RWPE1 (cell line): ENCODE measurements around the gene PTP4A2.

Source experiments
- CTCF ChIA-PET: fragments of 350-600 bp; sonication (Branson Sonifier 250); formaldehyde crosslinking; extraction: SDS; loops from one replicate; lab custom pipeline; 2021; lab: Yijun Ruan, JAX
- POLR2A ChIA-PET: fragments of 400-600 bp; formaldehyde crosslinking; extraction: SDS; loops from one replicate; lab custom pipeline; 2020; ENCODE audit warnings: antibody characterized with exemption; ENCODE audit not compliant: low non-redundant PET; lab: Yijun Ruan, JAX
- DNase-seq: peaks from one replicate; pipeline ENCODE4 v3.0.0; 2012; ENCODE audit warnings: low spot score
- H3K27ac ChIP-seq: fragments of 450-650 bp; 2 replicates; pipeline ENCODE4 v1.5.1; 2017
- TF ChIP-seq, protein P1 (sequence below): fragments of 450-650 bp; conservative IDR thresholded peaks from 2 replicates; pipeline ENCODE4 v1.5.1; 2017; ENCODE audit warnings: low read depth, mild to moderate bottlenecking

Gene PTP4A2

DNA sequence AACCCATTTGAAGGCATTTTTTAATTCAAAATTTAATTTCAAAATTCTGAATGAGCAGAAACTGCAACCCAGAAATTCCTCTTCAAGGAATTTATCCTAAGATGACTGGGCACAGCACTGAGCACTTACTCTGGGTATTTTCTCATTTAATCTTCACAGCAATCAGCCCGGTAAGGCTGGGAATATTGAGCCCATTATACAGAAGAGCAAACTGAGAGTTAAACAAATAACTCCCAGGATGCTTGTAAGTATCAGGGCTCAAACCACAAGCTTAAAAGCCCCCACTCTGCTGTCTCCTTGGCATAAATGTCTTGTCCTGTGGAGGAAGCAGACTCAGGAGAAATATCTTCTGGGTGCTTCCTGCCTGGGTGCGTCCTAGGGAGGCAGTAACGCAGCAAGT, 69.3 kb downstream of the PTP4A2 start:
- CTCF ChIA-PET = no interaction called here
- H3K27ac ChIP-seq = no peak overlapping the region
- DNase-seq = no peak
- TF ChIP-seq, protein P1, sequence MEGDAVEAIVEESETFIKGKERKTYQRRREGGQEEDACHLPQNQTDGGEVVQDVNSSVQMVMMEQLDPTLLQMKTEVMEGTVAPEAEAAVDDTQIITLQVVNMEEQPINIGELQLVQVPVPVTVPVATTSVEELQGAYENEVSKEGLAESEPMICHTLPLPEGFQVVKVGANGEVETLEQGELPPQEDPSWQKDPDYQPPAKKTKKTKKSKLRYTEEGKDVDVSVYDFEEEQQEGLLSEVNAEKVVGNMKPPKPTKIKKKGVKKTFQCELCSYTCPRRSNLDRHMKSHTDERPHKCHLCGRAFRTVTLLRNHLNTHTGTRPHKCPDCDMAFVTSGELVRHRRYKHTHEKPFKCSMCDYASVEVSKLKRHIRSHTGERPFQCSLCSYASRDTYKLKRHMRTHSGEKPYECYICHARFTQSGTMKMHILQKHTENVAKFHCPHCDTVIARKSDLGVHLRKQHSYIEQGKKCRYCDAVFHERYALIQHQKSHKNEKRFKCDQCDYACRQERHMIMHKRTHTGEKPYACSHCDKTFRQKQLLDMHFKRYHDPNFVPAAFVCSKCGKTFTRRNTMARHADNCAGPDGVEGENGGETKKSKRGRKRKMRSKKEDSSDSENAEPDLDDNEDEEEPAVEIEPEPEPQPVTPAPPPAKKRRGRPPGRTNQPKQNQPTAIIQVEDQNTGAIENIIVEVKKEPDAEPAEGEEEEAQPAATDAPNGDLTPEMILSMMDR = no peak
- POLR2A ChIA-PET = no interaction called here

DNA sequence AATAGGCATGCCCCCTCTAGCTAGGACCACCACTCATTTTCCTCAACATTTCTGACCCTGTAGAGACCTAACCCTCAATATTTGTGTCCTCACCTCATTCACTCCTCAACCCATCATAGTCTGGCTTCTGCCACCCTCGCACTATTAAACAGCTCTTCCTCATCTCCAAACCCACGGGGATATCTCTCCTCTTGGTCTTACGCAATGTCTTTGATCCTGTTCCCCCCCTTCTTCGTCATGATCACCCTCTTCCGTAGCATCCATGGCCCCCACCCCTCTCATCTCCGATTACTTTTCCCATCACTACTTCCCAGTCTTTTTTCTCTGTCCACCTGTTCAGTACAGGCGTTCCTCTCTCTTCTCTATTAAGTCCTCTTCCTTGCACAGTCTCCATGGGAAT, 70.6 kb downstream of the PTP4A2 start:
- TF ChIP-seq, protein P1 = no peak
- no peak overlapping the region for H3K27ac ChIP-seq
- ChIA-PET CTCF (no interaction called here), POLR2A (no interaction called here)
- DNase-seq = no peak

DNA sequence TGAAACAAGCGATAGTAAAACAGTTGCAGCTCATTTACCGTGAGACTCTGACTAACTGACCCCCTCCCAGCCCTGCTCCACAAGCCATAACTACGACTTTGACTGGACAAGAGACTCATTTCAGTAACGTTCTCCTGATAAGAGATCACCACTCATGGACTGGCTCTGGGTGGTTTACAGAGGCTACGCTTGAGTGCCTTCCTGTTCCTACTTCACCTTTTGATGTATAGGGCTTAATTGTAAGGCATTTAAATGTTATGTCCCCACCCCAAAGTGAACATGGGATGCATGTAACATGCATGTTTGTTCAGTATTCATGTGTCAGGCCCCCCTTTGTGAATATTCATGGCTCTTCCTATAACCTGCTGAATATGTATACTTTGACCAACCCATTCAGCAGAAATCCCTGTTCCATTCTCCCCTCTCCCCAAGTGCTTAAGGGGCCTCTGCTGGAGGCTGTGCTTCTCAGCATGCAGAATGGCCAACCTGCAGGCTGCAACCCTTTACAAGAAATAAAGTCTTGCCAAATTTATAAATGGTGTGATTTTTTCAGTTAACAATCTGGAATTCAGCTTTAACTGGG, 71.6 kb downstream of the PTP4A2 start:
- H3K27ac ChIP-seq = no peak overlapping the region
- no peak for DNase-seq
- TF ChIP-seq, protein P1 = no peak
- POLR2A ChIA-PET = interaction anchor here (0.7 kb wide), 1 partner anchor 18 kb away, joined by 6 read pairs; no protein-coding TSS in a partner anchor
- CTCF ChIA-PET = interaction anchor here (0.7 kb wide), 1 partner anchor 61 kb away, joined by 4 read pairs; no protein-coding TSS in a partner anchor

DNA sequence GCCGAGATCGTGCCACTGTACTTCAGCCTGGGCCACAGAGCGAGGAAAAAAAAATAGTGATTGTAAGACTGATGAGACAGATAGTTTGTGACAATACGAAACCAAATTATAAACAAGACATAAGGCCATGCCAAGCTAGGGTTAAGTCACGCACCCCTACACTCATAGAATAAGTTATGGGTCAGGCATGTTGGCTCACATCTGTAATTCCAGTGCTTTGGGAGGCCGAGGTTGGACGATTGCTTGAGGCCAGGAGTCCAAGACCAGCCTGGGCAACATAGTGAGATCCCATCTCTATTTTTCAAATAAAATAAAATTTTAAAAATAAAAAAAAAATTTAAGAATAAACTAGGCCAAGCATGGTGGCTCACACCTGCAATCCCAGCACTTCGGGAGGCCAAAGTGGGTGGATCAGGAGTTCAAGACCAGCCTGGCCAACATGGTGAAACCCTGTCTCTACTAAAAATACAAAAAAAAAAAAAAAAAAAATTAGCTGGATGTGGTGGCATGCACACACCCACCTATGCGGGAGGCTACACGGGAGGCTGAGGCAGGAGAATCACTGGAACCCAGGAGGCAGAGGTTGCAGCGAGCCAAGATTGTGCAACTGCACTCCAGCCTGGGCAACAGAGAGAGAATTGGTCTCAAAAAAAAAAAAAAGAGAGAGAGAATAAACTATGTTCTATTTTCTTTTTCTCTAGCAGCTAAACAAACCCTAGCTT, 72.3 kb downstream of the PTP4A2 start:
- TF ChIP-seq, protein P1 = no peak
- ChIA-PET CTCF (interaction anchor here (0.7 kb wide), 1 partner anchor 60 kb away, joined by 4 read pairs; no protein-coding TSS in a partner anchor), POLR2A (interaction anchor here (0.7 kb wide), 1 partner anchor 18 kb away, joined by 6 read pairs; no protein-coding TSS in a partner anchor)
- DNase-seq = no peak
- no peak overlapping the region for H3K27ac ChIP-seq

DNA sequence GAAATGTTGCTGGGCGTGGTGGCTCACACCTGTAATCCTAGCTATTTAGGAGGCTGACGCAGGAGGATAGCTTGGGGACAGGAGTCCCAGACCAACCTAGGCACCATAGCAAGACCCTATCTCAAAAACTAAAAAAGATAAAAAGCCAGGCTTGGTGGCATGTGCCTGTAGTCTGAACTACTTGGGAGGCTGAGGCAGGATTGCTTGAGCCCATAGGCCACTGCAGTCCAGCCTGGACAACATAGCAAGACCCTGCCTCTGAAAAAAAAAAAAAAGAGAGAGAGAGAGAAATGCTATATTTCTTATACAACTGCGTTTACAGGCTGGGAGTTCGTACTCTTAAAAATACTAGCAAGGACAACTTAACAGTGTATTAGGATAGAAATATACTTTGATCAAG, 76.1 kb downstream of the PTP4A2 start:
- no peak for DNase-seq
- H3K27ac ChIP-seq = no peak overlapping the region
- ChIA-PET POLR2A (no interaction called here), CTCF (no interaction called here)
- TF ChIP-seq, protein P1 = no peak

DNA sequence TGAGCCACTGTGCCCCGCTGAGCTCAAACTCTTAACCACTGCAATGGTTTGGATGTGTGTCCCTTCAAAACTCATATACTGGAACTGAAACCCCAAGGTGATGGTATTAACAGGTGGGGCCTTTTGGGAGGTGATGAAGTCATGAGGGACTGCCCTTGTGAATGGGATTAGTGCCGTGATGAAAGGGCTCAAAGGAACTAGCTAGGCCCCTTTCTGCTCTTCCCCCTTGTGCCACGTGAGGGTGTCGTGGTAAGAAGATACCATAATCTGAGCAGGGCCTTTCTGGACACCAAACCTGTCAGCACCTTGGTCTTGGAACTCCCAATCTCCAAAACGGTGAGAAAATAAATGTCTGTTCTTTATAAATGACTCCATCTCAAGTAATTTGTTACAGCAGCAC, 76.8 kb downstream of the PTP4A2 start:
- ChIA-PET POLR2A (no interaction called here), CTCF (interaction anchor here (0.6 kb wide), 1 partner anchor 54 kb away, joined by 7 read pairs; no protein-coding TSS in a partner anchor)
- no peak for DNase-seq
- H3K27ac ChIP-seq = no peak overlapping the region
- TF ChIP-seq, protein P1 = no peak
